ENCODE results near the gene INPP5B.

- TF ChIP-seq POLR2A (conservative IDR thresholded peaks at IDR 0.05) (no peak), BRCA1 (IDR thresholded peaks at IDR 0.05) (no peak), BRCA1 (CRISPR knock-in tag; IDR thresholded peaks at IDR 0.05) (no peak), SAFB2 (IDR thresholded peaks at IDR 0.05; ENCODE audit: borderline replicate concordance, low read depth, low read length, severe bottlenecking) (no peak), ZFP30 (CRISPR knock-in tag; IDR thresholded peaks at IDR 0.05; ENCODE audit: borderline replicate concordance) (no peak), SP1 (CRISPR knock-in tag; IDR thresholded peaks at IDR 0.05) (no peak), JUND (IDR thresholded peaks at IDR 0.05; ENCODE audit: borderline replicate concordance, low read depth, low read length) (no peak), JUND (tag; IDR thresholded peaks at IDR 0.05; ENCODE audit: borderline replicate concordance, low read depth, low read length) (no peak)
These were observed 74.2 kb downstream of the INPP5B start for GRCh38 chr1:37872692-37873091.

All from K562 (cell line).